ENCODE results near the gene C6orf47.
A peak's percentile ranks its signal among the peaks of the same experiment; 100 is the strongest.

The C6orf47 gene

DNA sequence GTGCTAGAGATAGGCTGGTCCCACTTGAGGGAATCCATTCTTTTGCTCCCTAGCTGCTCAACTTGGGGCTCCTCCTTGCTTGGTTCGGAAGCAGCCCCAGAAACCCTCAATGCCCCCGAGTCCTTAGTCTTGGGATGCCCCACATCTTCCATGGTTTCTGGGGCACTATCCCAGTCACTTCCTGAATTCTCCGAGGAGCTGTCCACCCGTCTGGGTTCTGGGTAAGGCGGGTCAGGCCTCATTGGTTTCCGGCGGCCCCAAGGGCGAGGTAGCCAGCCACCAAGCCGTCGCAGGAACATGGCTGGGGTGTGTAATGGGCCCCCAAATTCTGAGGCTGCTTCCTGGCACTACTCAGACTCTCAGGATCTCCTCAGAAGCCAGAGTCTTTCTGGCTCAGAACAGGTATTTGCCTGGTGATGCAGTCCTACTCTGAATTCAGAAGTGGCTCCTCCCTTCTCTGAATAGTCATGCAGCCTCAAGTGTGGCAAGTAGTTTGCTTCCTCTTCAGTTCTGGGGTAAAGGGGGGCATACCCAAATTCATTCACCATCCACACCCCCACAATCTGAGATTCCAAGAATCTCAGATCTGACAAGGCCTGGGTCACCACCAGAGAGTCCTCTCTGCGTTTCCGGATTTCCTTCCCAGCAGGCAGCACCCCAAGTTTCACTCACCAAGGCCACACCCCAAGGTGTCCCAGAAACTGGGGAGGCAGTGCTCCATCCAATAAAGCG, 763 bp downstream of the C6orf47 start:
- no peak for DNase-seq

DNA sequence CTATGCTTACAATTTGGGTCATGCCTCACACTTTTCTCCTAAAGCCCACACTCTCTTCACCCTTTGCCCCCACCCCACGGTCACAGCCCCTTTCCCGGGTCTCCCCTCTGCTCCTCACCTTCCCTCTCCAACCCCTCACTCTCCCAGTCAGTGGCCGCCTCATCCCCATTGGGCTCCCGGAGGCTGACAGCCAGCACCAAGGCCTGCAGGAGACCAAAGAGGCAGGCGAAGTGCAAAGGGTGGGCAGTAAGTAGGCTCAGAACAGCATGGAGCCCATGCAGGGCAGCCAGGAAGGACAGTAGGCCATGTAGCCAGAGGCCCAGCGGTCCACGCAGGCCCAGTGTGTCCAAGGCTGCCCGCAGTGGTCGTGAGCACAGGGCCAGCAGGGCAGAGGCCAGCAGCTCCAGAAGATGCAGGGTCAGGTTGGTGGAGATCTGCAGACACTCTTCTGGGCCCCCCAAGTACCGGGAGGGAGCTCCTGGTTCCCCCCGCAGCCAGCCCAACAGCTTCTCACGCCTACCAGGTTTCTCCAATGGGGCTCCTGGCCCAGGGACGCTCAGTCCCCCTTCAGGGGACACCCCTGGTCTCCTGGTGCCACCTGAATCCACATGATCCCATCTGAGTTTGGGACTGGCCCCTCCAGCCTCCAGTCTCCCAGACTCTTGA, 1.5 kb downstream of the C6orf47 start:
- no peak for DNase-seq

DNA sequence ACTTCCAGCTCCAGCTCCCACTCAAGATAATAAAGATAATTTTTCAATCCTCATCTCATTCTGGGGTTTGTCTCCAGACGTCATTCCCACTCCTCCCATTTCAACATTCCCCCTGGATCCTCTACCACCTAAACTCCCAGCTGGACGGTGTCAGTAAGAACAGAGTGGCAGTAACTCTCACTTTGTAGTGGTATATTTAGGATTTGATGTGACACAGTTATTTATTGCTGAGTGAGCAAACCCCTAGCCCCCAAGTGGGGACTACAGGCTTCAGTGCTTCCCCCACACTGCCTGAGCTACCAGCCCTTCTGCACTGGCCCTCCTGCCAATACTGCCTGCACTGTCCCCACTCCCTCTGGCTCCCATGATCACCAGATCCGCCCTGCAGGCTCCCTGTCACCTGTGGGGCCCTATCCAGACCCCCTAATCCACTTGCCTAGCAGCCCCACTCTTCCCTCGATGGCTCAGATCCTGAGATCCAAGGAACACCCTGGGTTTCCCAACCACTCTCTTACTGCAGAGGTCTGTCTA, 2.4 kb downstream of the C6orf47 start:
- no peak for DNase-seq

DNA sequence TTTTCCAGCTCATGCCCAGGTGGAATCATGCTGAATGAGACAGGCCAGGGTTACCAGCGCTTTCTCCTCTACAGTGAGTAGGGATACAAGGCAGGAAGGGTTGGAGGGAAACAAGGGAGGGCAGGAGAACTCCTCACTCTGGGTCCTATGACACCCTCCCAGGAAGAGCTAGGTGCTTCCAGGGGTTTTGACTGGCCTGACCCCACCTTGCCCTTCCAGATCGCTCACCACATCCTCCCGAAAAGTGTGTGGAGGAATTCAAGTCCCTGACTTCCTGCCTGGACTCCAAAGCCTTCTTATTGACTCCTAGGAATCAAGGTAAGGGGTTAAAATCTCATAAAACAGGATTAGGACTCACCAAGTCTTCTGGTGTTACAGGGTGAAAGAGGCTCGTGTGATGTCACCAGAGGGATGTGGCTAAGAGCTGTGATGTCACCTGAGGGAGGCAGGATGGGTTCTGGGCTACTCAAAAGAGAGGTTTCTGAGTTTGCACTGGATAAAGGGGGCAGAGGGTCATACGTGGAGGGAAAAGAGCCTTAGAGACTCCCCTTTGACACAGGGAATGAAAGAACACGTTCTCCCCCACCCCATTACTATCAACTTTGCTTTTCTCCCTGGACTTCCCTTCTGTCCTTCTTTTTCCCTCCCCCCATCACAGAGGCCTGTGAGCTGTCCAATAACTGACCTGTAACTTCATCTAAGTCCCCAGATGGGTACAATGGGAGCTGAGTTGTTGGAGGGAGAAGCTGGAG, 3.0 kb downstream of the C6orf47 start:
- DNase-seq, result no peak

DNA sequence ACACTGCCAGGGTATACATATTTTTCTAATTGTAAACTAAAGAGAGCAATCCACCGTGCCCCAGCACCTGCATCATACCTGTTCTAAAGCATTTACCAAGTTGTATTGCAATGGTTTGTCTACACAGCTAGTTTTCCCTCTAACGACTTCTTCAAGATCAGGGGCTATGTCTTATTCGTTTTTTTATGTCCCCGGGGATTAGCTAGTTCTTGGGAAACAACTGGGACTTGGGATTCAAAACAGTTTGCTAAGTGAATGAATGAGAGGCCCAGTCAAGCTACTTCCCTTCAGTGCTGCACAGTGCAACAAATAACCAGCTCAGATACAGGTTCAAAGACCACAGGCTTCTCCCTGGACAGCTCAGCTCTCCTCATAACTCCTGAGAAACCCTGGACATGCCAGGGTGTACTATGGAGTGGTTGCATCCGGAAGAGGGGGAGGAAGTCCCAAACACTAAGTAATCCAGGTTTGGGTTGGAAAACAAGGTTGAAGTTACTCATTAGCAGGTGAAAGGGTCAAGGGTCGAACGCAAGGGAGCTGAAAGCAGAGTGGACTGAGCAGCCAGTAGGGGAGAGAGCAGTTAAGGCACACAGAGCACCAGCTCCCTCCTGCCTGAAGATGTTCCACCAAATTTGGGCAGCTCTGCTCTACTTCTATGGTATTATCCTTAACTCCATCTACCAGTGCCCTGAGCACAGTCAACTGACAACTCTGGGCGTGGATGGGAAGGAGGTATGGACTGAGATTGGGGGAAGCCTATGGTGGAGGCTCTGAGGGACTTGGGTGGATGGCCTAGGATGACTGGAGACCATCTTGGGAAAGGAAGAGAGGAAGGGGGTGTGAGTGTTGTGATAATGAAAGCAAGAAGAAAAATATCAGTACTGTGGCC, 5.0 kb downstream of the C6orf47 start, which contains the start of gene APOM:
APOM (plus strand) TSS at position 546 of the 889 bp plus-strand sequence; CDS start at position 619, 73 bp downstream.
- no peak for DNase-seq

DNA sequence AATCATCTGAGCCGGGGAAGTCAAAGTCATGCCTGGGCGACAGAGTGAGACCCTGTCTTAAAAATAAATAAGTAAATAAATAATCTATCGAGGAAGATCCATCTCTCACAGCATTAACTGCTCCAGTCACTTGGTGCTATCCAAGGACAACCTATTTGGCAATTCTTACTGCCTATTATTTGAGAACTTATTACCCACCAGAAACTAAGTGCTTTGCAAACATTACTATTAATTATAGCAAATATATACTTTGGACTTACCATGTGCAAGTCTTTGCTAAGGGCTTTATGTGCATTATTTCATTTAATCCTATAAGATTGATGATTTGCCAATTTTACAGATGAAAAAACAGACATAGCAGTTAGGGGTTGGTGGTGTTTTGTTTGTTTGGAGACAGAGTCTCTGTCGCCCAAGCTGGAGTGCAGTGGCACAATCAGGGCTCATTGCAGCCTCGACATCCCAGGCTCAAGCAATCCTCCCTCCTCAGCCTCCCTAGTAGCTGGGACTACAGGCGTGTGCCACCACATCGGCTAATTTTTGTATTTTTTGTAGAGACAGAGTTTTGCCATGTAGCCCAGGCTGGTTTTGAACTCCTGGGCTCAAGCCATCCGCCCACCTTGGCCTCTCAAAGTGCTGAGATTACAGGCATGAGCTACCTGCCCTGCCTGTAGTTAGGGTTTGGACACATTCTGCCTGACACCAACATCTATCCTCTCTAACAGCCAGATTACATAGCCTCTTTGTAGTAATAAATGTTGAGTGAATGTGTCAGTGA, 5.8 kb downstream of the C6orf47 start:
- no peak for DNase-seq

DNA sequence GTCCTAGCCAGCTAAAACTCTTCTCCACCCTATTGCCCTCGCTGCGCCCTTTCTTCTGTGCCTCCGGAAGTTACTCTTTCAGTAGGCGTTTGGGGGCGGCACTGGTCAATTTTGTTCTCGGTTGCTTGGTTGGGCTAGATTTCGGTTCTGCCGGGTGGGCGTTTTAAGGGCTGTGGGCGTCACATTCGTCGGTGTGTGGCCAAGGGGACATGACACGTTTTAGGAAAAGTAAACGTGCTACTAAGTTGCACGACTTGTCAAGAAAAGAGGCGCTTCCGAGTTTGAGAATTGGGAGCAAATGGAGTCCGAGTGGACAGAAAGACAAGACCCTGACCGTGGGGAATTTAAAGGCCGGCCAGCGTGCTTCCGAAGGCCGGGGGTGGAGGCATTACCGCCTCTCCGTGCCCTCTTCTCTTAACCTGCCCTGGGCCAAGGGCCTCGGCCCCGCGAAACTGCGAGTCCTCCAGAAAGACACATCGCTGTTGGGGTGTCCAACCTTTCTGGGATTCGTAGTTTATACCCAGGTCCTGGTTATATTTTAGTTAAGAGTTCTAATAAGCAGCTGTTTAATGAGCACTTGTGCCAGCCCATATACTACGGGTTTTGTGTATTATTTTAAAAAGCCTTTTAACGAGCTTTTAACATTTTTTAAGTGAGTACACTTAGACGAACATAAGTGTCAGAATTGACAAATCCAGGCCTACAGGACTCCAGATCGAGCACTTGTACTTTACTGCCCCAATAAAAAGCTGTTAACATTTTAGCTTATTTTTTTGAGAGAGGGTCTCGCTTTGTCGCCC, 7.5 kb downstream of the C6orf47 start:
- DNase-seq, result peak; percentile 81

DNA sequence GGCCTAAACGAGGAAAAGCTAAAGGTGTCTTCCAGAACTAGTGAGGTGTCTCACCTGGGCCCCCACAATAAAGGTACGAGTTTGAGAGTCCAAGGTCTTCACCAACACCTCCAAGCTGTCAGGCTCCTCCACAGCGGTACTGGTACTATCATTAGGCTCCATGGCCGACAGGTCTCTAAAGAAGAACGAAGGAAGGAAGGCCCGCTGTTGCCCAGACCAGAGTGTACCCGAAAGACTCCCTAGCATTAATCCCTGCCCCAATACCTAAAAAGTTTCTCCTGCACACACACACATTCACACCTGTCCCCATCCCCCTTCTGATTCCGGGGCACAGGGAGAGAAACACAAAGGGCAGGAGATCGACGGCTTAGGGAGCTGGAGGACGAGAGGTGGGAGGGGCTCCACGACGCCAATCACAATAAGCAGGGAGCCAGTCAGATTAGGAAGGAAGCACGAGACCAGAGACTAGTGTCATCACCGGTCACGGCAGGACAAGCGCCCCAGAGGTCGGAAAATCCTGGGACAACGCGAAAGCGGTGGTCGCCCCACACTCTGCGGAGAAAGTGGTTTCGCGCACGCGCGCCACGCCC, 8.9 kb downstream of the C6orf47 start:
- DNase-seq, result no peak

DNA sequence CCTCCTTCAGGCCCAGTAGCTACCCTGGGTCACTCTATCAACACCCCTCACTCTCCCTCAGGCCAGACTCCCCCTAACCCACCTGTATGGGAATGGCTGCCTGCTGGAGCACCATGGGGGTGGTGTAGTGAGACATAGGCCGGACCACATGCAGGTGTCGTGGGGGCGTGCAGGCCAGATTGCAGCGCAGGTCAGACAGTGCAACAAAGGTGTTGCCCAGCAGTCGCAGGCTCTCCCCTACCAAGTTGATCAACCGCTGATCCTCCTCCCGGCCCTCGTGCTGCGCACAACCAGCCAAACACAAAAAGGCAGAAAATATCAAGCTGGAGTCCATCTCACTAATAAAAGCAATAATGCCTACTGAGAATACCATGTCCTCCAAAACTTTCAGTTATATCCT, 15.3 kb downstream of the C6orf47 start:
- no peak for DNase-seq

DNA sequence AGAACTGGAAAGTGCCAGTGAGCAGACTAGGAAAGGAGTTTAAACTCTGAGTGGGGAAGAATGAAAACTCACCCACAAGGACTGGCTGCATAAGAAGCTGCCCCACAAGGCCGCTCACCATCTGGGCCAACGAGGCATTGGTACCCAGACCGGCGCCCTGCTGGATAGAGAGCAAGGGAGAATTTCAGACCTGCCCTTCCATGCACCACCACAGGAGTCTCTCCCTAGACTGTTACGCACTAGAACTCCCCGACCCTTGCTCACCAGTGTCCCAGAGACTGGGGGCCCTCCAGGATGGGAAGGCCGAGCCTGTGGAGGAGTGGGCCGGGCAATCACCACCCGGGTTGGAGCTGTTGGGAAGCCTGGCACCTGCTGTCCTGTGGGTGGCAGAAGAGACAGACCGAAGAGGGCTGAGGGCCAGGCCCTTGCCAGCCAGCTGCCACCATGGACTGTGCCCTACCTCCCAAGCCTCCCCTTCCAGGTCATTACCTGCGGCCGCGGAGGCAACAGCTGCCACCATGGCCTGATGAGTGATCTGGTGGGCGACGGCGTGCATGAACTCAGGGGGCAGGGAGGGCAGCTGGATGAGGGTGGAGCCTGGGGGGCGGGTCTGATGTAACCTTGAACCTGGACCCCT, 16.6 kb downstream of the C6orf47 start:
- no peak for DNase-seq

DNA sequence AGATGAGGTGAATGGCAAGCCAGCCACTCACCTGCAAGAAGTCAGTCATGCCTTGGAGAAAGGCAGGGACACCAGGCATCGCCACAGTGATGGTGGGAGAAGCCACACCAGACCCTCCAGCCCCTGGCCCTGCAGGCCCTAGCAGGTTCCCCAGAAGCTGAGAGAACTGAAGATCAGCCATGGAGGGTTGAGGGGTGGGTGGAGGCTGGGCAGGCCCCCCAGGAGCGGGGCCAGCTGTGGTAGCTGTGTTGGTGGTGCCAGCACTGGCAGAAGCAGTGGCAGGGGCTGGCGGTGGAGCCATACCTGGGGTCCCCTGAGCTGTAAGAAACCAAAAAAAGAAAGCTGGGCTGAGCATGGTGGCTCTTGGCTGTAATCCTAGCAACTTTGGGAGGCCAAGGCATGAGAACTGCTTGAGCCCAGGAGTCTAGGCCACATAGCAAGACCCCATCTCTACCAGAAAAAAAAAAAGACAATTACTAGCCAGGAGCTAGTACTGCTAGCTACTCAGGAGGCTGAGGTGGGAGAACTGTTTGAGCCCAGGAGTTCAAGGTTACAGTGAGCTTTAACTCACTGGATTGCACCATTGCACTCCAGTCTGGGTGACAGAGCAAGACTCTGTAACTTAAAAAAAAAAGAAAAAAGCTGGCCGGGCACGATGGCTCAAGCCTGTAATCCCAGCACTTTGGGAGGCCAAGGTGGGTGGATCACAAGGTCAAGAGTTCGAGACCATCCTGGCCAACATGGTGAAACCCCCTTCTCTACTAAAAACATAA, 17.6 kb downstream of the C6orf47 start:
- DNase-seq, result no peak

DNA sequence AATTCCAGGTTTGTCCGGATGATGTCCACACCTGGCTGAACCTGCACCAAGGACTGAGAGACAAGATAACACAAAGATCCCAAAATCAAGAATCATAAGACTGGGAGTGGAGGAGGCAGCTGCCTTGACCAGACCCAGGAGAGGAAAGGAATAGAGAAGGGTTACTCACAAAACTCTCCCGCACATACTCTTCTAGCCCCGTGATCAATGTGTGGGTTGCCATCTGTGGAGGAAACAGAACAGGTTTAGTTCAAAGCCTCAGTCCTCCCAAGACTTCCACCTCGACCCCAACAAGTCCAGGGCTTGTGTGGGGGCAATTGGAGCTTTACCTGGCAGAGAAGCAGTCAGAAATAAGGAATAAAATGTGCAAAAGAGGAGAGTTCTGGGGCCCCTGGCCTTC, 19.2 kb downstream of the C6orf47 start:
- DNase-seq, result no peak

DNA sequence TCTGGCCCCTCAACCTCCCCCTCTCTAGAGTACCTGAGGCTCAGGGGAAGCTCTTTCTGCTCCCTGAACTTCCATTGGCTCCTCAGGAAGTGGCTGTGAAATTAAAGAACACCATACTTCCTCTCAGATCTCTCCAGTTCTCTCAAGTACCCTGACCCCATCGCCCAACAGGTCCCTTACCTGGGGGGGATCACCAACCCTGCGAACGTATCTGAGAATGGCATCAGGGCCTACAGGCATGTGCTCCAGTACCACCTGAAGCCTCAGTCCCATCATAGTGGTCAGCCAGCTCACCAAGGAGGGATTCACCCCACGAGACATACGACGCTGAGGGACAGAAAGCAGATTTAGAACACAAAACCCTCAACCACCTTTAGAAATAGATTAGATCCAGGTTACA, 20.0 kb downstream of the C6orf47 start:
- DNase-seq, result no peak

DNA sequence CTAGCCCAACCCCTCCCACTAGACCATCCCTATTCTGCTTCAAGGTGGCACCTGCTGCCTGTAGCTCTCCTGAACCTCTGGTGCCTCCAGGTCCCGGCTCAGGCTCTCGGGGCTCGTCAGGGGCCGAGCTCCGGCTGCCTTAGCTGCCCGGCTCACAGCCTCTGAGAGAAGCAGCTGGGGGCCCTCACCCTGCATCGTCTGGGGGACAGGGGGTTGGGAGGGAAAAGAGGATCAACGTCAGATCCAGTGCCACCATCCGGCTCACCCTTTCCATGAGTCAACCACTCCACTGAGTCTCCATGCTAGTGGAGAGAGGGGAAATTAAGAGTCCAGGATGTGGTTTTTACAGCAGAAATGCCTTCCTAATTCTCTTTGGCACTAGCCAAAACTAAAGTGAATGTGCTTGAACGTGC, 21.1 kb downstream of the C6orf47 start:
- DNase-seq, result no peak

DNA sequence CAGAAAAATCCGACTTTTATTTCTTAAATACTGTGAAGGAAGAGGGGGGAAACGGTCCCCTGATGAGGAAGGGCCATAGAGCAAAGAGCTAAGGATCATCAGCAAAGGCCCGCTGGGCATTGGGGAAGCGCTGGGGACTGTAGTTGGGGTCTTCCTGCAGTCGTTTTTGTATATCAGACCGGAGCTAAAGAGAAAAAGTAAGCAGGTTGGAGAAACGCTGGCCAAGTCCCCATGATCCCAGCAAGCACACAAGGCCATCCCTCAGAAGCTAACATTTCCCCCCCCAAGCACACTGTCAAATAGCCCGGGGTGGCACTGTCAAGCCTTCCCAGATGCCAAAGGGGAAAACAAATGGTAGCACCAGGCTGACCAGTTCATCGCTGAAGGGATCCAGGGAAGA, 21.5 kb downstream of the C6orf47 start:
- DNase-seq, result no peak

DNA sequence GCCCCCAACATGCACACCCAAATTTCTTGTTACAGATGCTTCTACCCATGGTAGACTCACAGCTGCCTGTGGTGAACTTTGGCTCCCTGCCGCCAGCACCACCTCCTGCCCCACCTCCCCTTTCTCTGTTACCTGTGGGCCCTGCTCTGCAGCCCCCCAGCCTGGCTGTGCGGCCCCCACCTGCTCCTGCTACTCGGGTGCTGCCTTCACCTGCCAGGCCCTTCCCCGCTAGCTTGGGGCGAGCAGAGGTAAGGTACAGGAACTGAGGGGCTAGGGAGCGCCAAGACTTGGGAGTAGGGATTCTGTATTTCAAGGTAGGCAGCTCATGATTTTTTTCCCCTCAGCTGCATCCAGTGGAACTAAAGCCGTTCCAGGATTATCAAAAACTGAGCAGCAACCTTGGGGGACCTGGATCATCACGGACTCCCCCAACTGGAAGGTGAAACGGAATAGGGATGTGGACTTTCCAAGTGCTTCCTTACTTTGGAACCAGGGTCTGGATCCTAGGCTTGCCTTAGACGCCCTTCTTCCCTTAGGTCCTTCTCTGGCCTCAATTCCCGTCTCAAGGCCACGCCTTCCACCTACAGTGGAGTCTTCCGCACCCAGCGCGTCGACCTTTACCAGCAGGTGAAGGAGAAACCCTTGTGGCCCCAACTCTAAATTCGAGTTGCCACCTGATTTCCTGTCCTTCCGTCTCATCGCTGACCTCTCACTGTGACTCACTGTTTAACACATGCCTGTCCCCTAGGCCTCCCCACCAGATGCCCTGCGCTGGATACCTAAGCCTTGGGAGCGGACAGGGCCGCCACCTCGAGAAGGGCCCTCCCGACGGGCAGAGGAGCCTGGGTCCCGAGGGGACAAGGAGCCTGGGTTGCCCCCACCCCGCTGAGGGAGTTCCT, 23.6 kb downstream of the C6orf47 start:
- DNase-seq, result no peak

DNA sequence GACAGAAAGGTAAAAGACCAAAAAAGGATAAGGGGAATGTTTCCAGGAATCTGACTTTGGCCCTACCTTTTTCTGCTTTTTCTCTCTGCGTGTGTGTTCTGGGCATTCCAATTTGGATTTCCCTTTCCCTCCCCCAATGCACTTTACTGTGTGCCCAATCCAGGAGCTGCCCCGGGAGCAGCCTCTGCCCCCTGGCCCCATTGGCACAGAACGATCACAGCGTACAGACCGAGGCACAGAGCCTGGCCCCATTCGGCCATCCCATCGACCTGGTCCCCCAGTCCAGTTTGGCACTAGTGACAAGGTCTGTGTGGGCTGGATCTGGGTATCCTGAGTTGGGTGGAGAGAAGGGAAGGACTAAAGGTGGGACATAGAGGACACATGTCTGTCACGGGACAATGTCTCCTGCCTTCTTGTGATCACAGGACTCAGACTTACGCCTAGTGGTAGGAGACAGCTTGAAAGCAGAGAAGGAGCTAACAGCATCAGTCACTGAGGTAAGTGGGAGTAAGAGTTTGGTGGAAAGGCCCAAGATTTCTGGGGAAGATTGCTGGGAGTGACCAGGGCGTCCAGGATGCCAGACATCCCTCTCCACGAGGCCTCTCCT, 25.5 kb downstream of the C6orf47 start:
- DNase-seq, result no peak

DNA sequence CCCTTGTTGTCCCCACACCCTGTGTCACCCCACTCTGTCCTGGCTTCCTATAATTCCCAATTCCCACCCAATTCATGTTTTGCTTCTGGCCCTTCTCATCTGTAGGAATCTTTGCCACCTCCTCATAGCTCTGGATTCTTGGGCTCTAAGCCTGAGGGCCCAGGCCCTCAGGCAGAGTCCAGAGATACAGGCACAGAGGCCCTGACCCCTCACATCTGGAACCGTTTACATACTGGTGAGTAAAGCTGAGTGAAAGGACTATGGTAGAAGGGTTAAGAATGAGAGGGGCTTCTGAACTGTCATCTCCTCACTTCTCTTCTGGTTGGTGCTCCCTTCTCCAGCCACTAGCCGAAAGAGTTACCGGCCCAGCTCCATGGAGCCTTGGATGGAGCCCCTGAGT, 26.4 kb downstream of the C6orf47 start:
- no peak for DNase-seq
